GM21381 (cell line): Measurements from ENCODE around the gene S100A14.
A peak's percentile ranks its signal among the peaks of the same experiment; 100 is the strongest.

Source experiments
- ATAC-seq: cut with Tn5 transposase; IDR thresholded peaks from one replicate; pipeline ENCODE4 v1.9.1; 2021; ENCODE audit warnings: mild to moderate bottlenecking, moderate library complexity; ENCODE audit not compliant: unreplicated experiment

S100A14 gene

GRCh38 chr1:153616144-153616916, at the start of gene S100A14:
TSS of gene S100A14 (minus strand) at chr1:153616325. CDS start at chr1:153615858, 467 bp downstream.
- no peak for ATAC-seq

GRCh38 chr1:153663211-153663610, 47.1 kb upstream of the S100A14 start:
- ATAC-seq: no peak

- no peak for ATAC-seq
Observed at GRCh38 chr1:153662269-153662668, 46.1 kb upstream of the S100A14 start.

GRCh38 chr1:153661111-153661708, 45.1 kb upstream of the S100A14 start:
- ATAC-seq: no peak

GRCh38 chr1:153659656-153660055, 43.5 kb upstream of the S100A14 start:
- no peak for ATAC-seq

GRCh38 chr1:153659175-153659534, 43.0 kb upstream of the S100A14 start:
- no peak for ATAC-seq

GRCh38 chr1:153658400-153659174, 42.5 kb upstream of the S100A14 start, which contains the start of gene SNAPIN:
TSS of gene SNAPIN (plus strand) at chr1:153658703. CDS start at chr1:153658744, 41 bp downstream.
- ATAC-seq: peak; percentile 92

- ATAC-seq: no peak
Observed at GRCh38 chr1:153655333-153655732, 39.2 kb upstream of the S100A14 start.

GRCh38 chr1:153652805-153653500, 36.8 kb upstream of the S100A14 start:
- ATAC-seq: no peak

- no peak for ATAC-seq
Observed at GRCh38 chr1:153651771-153652170, 35.6 kb upstream of the S100A14 start.

- ATAC-seq: no peak
Observed at GRCh38 chr1:153649863-153650235, 33.7 kb upstream of the S100A14 start.

GRCh38 chr1:153649137-153649862, 33.2 kb upstream of the S100A14 start:
- ATAC-seq: no peak

GRCh38 chr1:153648000-153648643, 32.0 kb upstream of the S100A14 start:
- no peak for ATAC-seq

GRCh38 chr1:153647346-153647714, 31.2 kb upstream of the S100A14 start:
- no peak for ATAC-seq

GRCh38 chr1:153646672-153647345, 30.7 kb upstream of the S100A14 start:
- no peak for ATAC-seq

- no peak for ATAC-seq
Observed at GRCh38 chr1:153643816-153644215, 27.7 kb upstream of the S100A14 start.

- no peak for ATAC-seq
Observed at GRCh38 chr1:153643100-153643499, 27.0 kb upstream of the S100A14 start.

- ATAC-seq: no peak
Observed at GRCh38 chr1:153642161-153642560, 26.0 kb upstream of the S100A14 start.

GRCh38 chr1:153640861-153641260, 24.7 kb upstream of the S100A14 start:
- no peak for ATAC-seq
